Measurements from ENCODE around the gene HIRA. TPM values are rescaled to one million over a fixed set of nuclear protein-coding genes. Genes with fewer than 3 reads are reported as not detected.
A peak's percentile ranks its signal among the peaks of the same experiment; 100 is the strongest.
"Not testable (repeated sequence)": the region's sequence is repeated elsewhere in the genome, so short reads cannot be mapped to it uniquely, and the experiment has no call there.

The HIRA gene
- total RNA-seq, 1 experiment from 2014 or later = 15.1 TPM

GRCh38 chr22:19331474-19331873 lies 100.1 kb downstream of the HIRA start:
- DNase-seq (ENCODE audit: low read depth, low spot score) = no peak
- in situ Hi-C loops (cut with HindIII; ENCODE audit: low pct_unique_long_range_greater_than_20kb, low sequenced_read_pairs) = no loop called here

GRCh38 chr22:19330865-19331418 lies 100.6 kb downstream of the HIRA start:
- DNase-seq (ENCODE audit: low read depth, low spot score) = no peak
- in situ Hi-C loops (cut with HindIII; ENCODE audit: low pct_unique_long_range_greater_than_20kb, low sequenced_read_pairs) = no loop called here

GRCh38 chr22:19330205-19330604 lies 101.3 kb downstream of the HIRA start:
- DNase-seq (ENCODE audit: low read depth, low spot score); in situ Hi-C loops (cut with HindIII; ENCODE audit: low pct_unique_long_range_greater_than_20kb, low sequenced_read_pairs): not testable (repeated sequence)

- in situ Hi-C loops (cut with HindIII; ENCODE audit: low pct_unique_long_range_greater_than_20kb, low sequenced_read_pairs) = no loop called here
- no peak for DNase-seq (ENCODE audit: low read depth, low spot score)
These were observed 102.1 kb downstream of the HIRA start for GRCh38 chr22:19329454-19329853.

- peak; percentile 8 for DNase-seq (ENCODE audit: low read depth, low spot score)
- in situ Hi-C loops (cut with HindIII; ENCODE audit: low pct_unique_long_range_greater_than_20kb, low sequenced_read_pairs) = no loop called here
These were observed 106.1 kb downstream of the HIRA start for GRCh38 chr22:19325296-19325948.

- in situ Hi-C loops (cut with HindIII; ENCODE audit: low pct_unique_long_range_greater_than_20kb, low sequenced_read_pairs); DNase-seq (ENCODE audit: low read depth, low spot score): not testable (repeated sequence)
These were observed 108.1 kb downstream of the HIRA start for GRCh38 chr22:19323420-19323819.

GRCh38 chr22:19321757-19322156 lies 109.8 kb downstream of the HIRA start:
- in situ Hi-C loops (cut with HindIII; ENCODE audit: low pct_unique_long_range_greater_than_20kb, low sequenced_read_pairs) = no loop called here
- no peak for DNase-seq (ENCODE audit: low read depth, low spot score)

GRCh38 chr22:19320136-19320535 lies 111.4 kb downstream of the HIRA start:
- DNase-seq (ENCODE audit: low read depth, low spot score); in situ Hi-C loops (cut with HindIII; ENCODE audit: low pct_unique_long_range_greater_than_20kb, low sequenced_read_pairs): not testable (repeated sequence)

GRCh38 chr22:19319281-19319680 lies 112.3 kb downstream of the HIRA start:
- in situ Hi-C loops (cut with HindIII; ENCODE audit: low pct_unique_long_range_greater_than_20kb, low sequenced_read_pairs) = no loop called here

GRCh38 chr22:19317865-19318264 lies 113.7 kb downstream of the HIRA start:
- no peak for DNase-seq (ENCODE audit: low read depth, low spot score)
- in situ Hi-C loops (cut with HindIII; ENCODE audit: low pct_unique_long_range_greater_than_20kb, low sequenced_read_pairs) = no loop called here

More at GRCh38 chr22:19319281-19319680, 112.3 kb downstream of the HIRA start:
- DNase-seq (ENCODE audit: low read depth, low spot score) = no peak

- in situ Hi-C loops (cut with HindIII; ENCODE audit: low pct_unique_long_range_greater_than_20kb, low sequenced_read_pairs) = no loop called here
- no peak for DNase-seq (ENCODE audit: low read depth, low spot score)
These were observed 123.7 kb downstream of the HIRA start for GRCh38 chr22:19307872-19308271.

GRCh38 chr22:19306535-19306934 lies 125.0 kb downstream of the HIRA start:
- DNase-seq (ENCODE audit: low read depth, low spot score); in situ Hi-C loops (cut with HindIII; ENCODE audit: low pct_unique_long_range_greater_than_20kb, low sequenced_read_pairs): not testable (repeated sequence)

GRCh38 chr22:19304547-19304946 lies 127.0 kb downstream of the HIRA start:
- DNase-seq (ENCODE audit: low read depth, low spot score) = no peak
- in situ Hi-C loops (cut with HindIII; ENCODE audit: low pct_unique_long_range_greater_than_20kb, low sequenced_read_pairs) = no loop called here

- no peak for DNase-seq (ENCODE audit: low read depth, low spot score)
- in situ Hi-C loops (cut with HindIII; ENCODE audit: low pct_unique_long_range_greater_than_20kb, low sequenced_read_pairs) = no loop called here
These were observed 127.7 kb downstream of the HIRA start for GRCh38 chr22:19303785-19304184.

- in situ Hi-C loops (cut with HindIII; ENCODE audit: low pct_unique_long_range_greater_than_20kb, low sequenced_read_pairs) = no loop called here
- DNase-seq (ENCODE audit: low read depth, low spot score) = no peak
These were observed 135.8 kb downstream of the HIRA start for GRCh38 chr22:19295733-19296132.

GRCh38 chr22:19292458-19293230 lies 138.9 kb downstream of the HIRA start:
- in situ Hi-C loops (cut with HindIII; ENCODE audit: low pct_unique_long_range_greater_than_20kb, low sequenced_read_pairs) = no loop called here
- no peak for DNase-seq (ENCODE audit: low read depth, low spot score)

- DNase-seq (ENCODE audit: low read depth, low spot score) = peak; percentile 71
- in situ Hi-C loops (cut with HindIII; ENCODE audit: low pct_unique_long_range_greater_than_20kb, low sequenced_read_pairs) = no loop called here
These were observed 139.7 kb downstream of the HIRA start, which contains the start of gene CLTCL1 for GRCh38 chr22:19291580-19292457. TSS of gene CLTCL1 (minus strand) at chr22:19291719. CDS start at chr22:19291641, 78 bp downstream.

- in situ Hi-C loops (cut with HindIII; ENCODE audit: low pct_unique_long_range_greater_than_20kb, low sequenced_read_pairs) = no loop called here
- DNase-seq (ENCODE audit: low read depth, low spot score) = peak; percentile 32
These were observed 140.3 kb downstream of the HIRA start for GRCh38 chr22:19291218-19291579.

Data from SK-MEL-5 (cell line).